SU-DHL-6 (cell line): ENCODE measurements around the gene INTS3.
"Not testable (repeated sequence)": the region's sequence is repeated elsewhere in the genome, so short reads cannot be mapped to it uniquely, and the experiment has no call there.

Source experiments
- H2AFZ ChIP-seq: fragments of 200-600 bp; sonication (generic); 2 replicates; pipeline ENCODE4 v1.6.1; 2014; ENCODE audit warnings: low read depth, mild to moderate bottlenecking, moderate library complexity, mixed read lengths, antibody characterized with exemption, low read length; ENCODE audit not compliant: severe bottlenecking
- H3F3A ChIP-seq: fragments of 200-600 bp; shearing (Covaris generic); 2 replicates; pipeline ENCODE4 v1.6.0; 2016; ENCODE audit warnings: antibody characterized with exemption, mild to moderate bottlenecking; ENCODE audit not compliant: insufficient read depth
- H3K27ac ChIP-seq: fragments of 200-600 bp; sonication (generic); 2 replicates; pipeline ENCODE4 v1.5.1; 2016; ENCODE audit warnings: low read depth, mild to moderate bottlenecking, low read length, moderate library complexity, mixed read lengths
- H3K27me3 ChIP-seq: fragments of 200-600 bp; sonication (generic), shearing (Covaris generic); 2 replicates; pipeline ENCODE4 v1.6.0; 2014; ENCODE audit warnings: mild to moderate bottlenecking, low read length
- H3K36me3 ChIP-seq: fragments of 200-600 bp; sonication (generic); 2 replicates; pipeline ENCODE4 v1.6.1; 2014; ENCODE audit warnings: mild to moderate bottlenecking, low read length, mixed read lengths
- H3K4me2 ChIP-seq: fragments of 300-600, 200-600 bp; shearing (Covaris generic), sonication (generic); 2 replicates; pipeline ENCODE4 v1.6.0; 2014; ENCODE audit warnings: low read length, low read depth, mild to moderate bottlenecking; ENCODE audit not compliant: poor library complexity, severe bottlenecking
- H3K4me3 ChIP-seq: fragments of 200-600 bp; sonication (generic); 2 replicates; pipeline ENCODE4 v1.5.1; 2014; ENCODE audit warnings: antibody characterized with exemption, low read length, mild to moderate bottlenecking, mixed read lengths; ENCODE audit not compliant: insufficient read depth, poor library complexity, severe bottlenecking
- H3K79me2 ChIP-seq: fragments of 200-600 bp; sonication (generic); 2 replicates; pipeline ENCODE4 v1.6.1; 2014; ENCODE audit warnings: mild to moderate bottlenecking, low read length, moderate library complexity; ENCODE audit not compliant: insufficient read depth
- H3K9ac ChIP-seq: fragments of 200-600 bp; sonication (generic); 2 replicates; pipeline ENCODE4 v1.7.0; 2014; ENCODE audit warnings: mild to moderate bottlenecking, low read length
- H3K9me2 ChIP-seq: fragments of 200-600 bp; sonication (generic); replicated peaks from 2 replicates; pipeline ENCODE4 v1.6.1; 2014; ENCODE audit warnings: low read length; ENCODE audit not compliant: insufficient read depth
- H3K9me3 ChIP-seq: fragments of 200-600 bp; sonication (generic); 2 replicates; pipeline ENCODE4 v1.6.1; 2014; ENCODE audit warnings: low read length, mixed read lengths; ENCODE audit not compliant: insufficient read depth
- H4K20me1 ChIP-seq: fragments of 200-600 bp; sonication (generic); 2 replicates; pipeline ENCODE4 v1.6.1; 2014; ENCODE audit warnings: low read depth, mild to moderate bottlenecking, antibody characterized with exemption, low read length, moderate library complexity, mixed read lengths
- EZH2phosphoT487 ChIP-seq: fragments of 200-600 bp; sonication (generic), shearing (Covaris generic); conservative IDR thresholded peaks from 2 replicates; pipeline ENCODE4 v1.6.1; 2018; ENCODE audit warnings: mild to moderate bottlenecking, antibody characterized with exemption, low read length, moderate library complexity, mixed read lengths
- TF ChIP-seq, protein P1 (sequence below): fragments of 200-600 bp; sonication (generic); IDR thresholded peaks from one replicate; pipeline ENCODE4 v1.5.1; 2017; ENCODE audit warnings: antibody characterized with exemption, mild to moderate bottlenecking, low read length, moderate library complexity; ENCODE audit not compliant: insufficient read depth, poor library complexity, severe bottlenecking

INTS3 gene

GRCh38 chr1:153698923-153699714, 28.7 kb upstream of the INTS3 start:
- Histone ChIP-seq H2AFZ (no peak overlapping the region), H3K36me3 (no peaks in the 10 kb centered on the region), H3K27ac (no peak overlapping the region), H3K27me3 (no peaks in the 10 kb centered on the region), H3K9ac (no peak overlapping the region), H3K4me2 (no peak overlapping the region), H3K9me3 (no peaks in the 10 kb centered on the region), H4K20me1 (no peaks in the 10 kb centered on the region), H3K9me2 (no peaks in the 10 kb centered on the region), H3K79me2 (no peaks in the 10 kb centered on the region), H3F3A (no peaks in the 10 kb centered on the region), H3K4me3 (no peak overlapping the region)
- no peak for TF ChIP-seq EZH2phosphoT487
- TF ChIP-seq, protein P1, sequence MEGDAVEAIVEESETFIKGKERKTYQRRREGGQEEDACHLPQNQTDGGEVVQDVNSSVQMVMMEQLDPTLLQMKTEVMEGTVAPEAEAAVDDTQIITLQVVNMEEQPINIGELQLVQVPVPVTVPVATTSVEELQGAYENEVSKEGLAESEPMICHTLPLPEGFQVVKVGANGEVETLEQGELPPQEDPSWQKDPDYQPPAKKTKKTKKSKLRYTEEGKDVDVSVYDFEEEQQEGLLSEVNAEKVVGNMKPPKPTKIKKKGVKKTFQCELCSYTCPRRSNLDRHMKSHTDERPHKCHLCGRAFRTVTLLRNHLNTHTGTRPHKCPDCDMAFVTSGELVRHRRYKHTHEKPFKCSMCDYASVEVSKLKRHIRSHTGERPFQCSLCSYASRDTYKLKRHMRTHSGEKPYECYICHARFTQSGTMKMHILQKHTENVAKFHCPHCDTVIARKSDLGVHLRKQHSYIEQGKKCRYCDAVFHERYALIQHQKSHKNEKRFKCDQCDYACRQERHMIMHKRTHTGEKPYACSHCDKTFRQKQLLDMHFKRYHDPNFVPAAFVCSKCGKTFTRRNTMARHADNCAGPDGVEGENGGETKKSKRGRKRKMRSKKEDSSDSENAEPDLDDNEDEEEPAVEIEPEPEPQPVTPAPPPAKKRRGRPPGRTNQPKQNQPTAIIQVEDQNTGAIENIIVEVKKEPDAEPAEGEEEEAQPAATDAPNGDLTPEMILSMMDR = no peak

DNA sequence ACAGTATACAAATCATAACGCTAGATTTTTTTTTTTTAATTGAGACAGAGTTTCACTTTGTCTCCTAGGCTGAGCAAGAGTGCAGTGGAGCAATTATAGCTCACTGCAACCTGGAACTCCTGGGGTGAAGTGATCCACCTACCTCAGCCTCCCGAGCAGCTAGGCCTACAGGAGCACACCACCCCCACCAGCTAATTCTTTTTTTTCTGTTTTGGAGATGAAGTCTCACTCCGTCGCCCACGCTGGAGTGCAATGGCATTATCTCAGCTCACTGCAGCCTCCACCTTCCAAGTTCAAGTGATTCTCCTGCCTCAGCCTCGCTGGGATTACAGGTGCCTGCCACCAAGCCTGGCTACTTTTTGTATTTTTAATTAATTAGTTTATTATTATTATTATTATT, 28.1 kb upstream of the INTS3 start:
- H2AFZ ChIP-seq = no peak overlapping the region
- H3K36me3 ChIP-seq = no peaks in the 10 kb centered on the region
- no peaks in the 10 kb centered on the region for H3K9me3 ChIP-seq
- no peak overlapping the region for H3K27ac ChIP-seq
- TF ChIP-seq EZH2phosphoT487 = no peak
- no peak overlapping the region for H3K4me3 ChIP-seq
- H3K9me2 ChIP-seq = no peaks in the 10 kb centered on the region
- H3K79me2 ChIP-seq = no peaks in the 10 kb centered on the region
- H3K27me3 ChIP-seq = no peaks in the 10 kb centered on the region
- H3F3A ChIP-seq = no peaks in the 10 kb centered on the region
- no peak overlapping the region for H3K4me2 ChIP-seq
- H3K9ac ChIP-seq = no peak overlapping the region
- no peaks in the 10 kb centered on the region for H4K20me1 ChIP-seq

GRCh38 chr1:153705484-153705883, 22.4 kb upstream of the INTS3 start:
- H3K9ac ChIP-seq = no peak overlapping the region
- no peaks in the 10 kb centered on the region for H3K36me3 ChIP-seq
- H3K4me3 ChIP-seq = no peak overlapping the region
- H3K9me2 ChIP-seq = no peaks in the 10 kb centered on the region
- no peak overlapping the region for H3K27ac ChIP-seq
- no peak for TF ChIP-seq EZH2phosphoT487
- TF ChIP-seq, protein P1 = no peak
- no peak overlapping the region for H3K4me2 ChIP-seq
- H3F3A ChIP-seq = no peaks in the 10 kb centered on the region
- H2AFZ ChIP-seq = no peak overlapping the region
- H4K20me1 ChIP-seq = no peaks in the 10 kb centered on the region
- no peaks in the 10 kb centered on the region for H3K27me3 ChIP-seq
- no peaks in the 10 kb centered on the region for H3K9me3 ChIP-seq
- no peaks in the 10 kb centered on the region for H3K79me2 ChIP-seq

- H3K27ac ChIP-seq = no peak overlapping the region
- H3K4me3 ChIP-seq = no peak overlapping the region
- no peak overlapping the region for H2AFZ ChIP-seq
- no peaks in the 10 kb centered on the region for H3K9me3 ChIP-seq
- no peaks in the 10 kb centered on the region for H3K27me3 ChIP-seq
- no peaks in the 10 kb centered on the region for H3K79me2 ChIP-seq
- no peaks in the 10 kb centered on the region for H3F3A ChIP-seq
- no peak overlapping the region for H3K4me2 ChIP-seq
- no peaks in the 10 kb centered on the region for H4K20me1 ChIP-seq
- no peaks in the 10 kb centered on the region for H3K36me3 ChIP-seq
- TF ChIP-seq EZH2phosphoT487 = no peak
- TF ChIP-seq, protein P1 = no peak
- no peak overlapping the region for H3K9ac ChIP-seq
- no peaks in the 10 kb centered on the region for H3K9me2 ChIP-seq
These were observed 16.8 kb upstream of the INTS3 start for GRCh38 chr1:153711026-153711425.

- H2AFZ ChIP-seq, H3K9ac ChIP-seq, H3K79me2 ChIP-seq, H3F3A ChIP-seq, H3K4me3 ChIP-seq, H3K4me2 ChIP-seq, H4K20me1 ChIP-seq, H3K27me3 ChIP-seq, H3K9me3 ChIP-seq, H3K9me2 ChIP-seq, H3K36me3 ChIP-seq, H3K27ac ChIP-seq: not testable (repeated sequence)
These were observed 11.6 kb upstream of the INTS3 start for GRCh38 chr1:153716211-153716610.
